WERI-Rb-1 (cell line): ENCODE measurements around the gene MSH3.
"Not testable (repeated sequence)": the region's sequence is repeated elsewhere in the genome, so short reads cannot be mapped to it uniquely, and the experiment has no call there.

Experiments used
- DNase-seq: peaks from one replicate; pipeline ENCODE4 v3.0.0-alpha.2; 2020
- H3K27ac ChIP-seq: fragments of 250-450 bp; sonication (Bioruptor Pico); 2 replicates; pipeline ENCODE4 v1.5.1; 2020; ENCODE audit warnings: mild to moderate bottlenecking, moderate library complexity
- H3K27me3 ChIP-seq: fragments of 250-450 bp; sonication (Bioruptor Pico); 2 replicates; pipeline ENCODE4 v1.5.1; 2021; ENCODE audit warnings: mild to moderate bottlenecking, low read depth, moderate library complexity; ENCODE audit not compliant: insufficient read depth, severe bottlenecking
- H3K36me3 ChIP-seq: fragments of 250-450 bp; sonication (Bioruptor Pico); 2 replicates; pipeline ENCODE4 v1.5.1; 2020; ENCODE audit warnings: mild to moderate bottlenecking, moderate library complexity
- H3K4me3 ChIP-seq: 2 replicates; pipeline ENCODE4 v1.5.1; 2011; ENCODE audit warnings: low read depth, mild to moderate bottlenecking, control low read depth, low read length
- H3K9me3 ChIP-seq: fragments of 250-450 bp; sonication (Bioruptor Pico); 2 replicates; pipeline ENCODE4 v1.5.1; 2021; ENCODE audit warnings: mild to moderate bottlenecking, moderate library complexity; ENCODE audit not compliant: severe bottlenecking
- TF ChIP-seq, protein P1 (sequence below): IDR thresholded peaks from 2 replicates; pipeline ENCODE4 v1.5.1; 2011; ENCODE audit warnings: low read depth, mild to moderate bottlenecking, control low read depth, inconsistent platforms, low read length

MSH3 gene

DNA sequence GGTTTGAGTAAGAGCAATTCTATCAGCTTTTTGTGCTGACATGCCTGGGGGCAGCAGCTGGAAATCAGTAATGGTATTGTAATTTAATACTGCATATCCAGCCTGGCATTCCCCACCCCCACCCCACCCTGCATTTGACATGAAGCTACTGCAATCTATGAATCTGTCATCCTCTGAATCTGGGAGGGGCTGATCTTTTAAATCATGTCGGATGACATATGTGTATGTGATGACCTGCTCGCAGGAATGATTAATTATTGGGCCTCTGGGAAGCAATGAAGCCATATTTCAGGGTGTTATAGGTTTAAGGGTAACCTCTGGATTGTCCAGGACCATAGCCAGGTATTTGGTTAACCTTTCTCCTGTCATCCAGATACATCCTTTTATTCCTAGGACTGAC lies 241.1 kb downstream of the MSH3 start:
- Histone ChIP-seq H3K27ac (no peak overlapping the region), H3K36me3 (no peaks in the 10 kb centered on the region), H3K27me3 (no peaks in the 10 kb centered on the region), H3K9me3 (no peaks in the 10 kb centered on the region), H3K4me3 (no peak overlapping the region)
- TF ChIP-seq, protein P1, sequence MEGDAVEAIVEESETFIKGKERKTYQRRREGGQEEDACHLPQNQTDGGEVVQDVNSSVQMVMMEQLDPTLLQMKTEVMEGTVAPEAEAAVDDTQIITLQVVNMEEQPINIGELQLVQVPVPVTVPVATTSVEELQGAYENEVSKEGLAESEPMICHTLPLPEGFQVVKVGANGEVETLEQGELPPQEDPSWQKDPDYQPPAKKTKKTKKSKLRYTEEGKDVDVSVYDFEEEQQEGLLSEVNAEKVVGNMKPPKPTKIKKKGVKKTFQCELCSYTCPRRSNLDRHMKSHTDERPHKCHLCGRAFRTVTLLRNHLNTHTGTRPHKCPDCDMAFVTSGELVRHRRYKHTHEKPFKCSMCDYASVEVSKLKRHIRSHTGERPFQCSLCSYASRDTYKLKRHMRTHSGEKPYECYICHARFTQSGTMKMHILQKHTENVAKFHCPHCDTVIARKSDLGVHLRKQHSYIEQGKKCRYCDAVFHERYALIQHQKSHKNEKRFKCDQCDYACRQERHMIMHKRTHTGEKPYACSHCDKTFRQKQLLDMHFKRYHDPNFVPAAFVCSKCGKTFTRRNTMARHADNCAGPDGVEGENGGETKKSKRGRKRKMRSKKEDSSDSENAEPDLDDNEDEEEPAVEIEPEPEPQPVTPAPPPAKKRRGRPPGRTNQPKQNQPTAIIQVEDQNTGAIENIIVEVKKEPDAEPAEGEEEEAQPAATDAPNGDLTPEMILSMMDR, result no peak
- no peak for DNase-seq

DNA sequence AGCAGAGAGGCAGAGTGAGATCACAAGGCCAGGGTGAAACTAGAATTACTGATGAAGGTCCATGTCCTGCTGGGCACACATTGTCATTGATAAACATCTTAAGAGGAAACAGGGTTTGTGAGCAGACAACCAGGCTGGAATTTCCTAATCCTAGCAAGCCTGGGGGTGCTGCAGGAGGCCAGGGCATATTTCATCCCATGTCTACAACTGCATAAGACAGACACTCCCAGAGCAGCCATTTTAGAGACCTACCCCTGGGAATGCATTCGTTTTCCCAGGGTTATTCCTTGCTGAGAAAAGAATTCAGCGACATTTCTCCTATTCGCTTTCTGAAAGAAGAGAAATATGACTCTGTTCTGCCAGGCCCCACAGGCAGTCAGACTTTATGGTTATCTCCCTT lies 248.2 kb downstream of the MSH3 start:
- not testable (repeated sequence) for H3K27me3 ChIP-seq, DNase-seq, H3K9me3 ChIP-seq, H3K36me3 ChIP-seq, H3K27ac ChIP-seq, H3K4me3 ChIP-seq

DNA sequence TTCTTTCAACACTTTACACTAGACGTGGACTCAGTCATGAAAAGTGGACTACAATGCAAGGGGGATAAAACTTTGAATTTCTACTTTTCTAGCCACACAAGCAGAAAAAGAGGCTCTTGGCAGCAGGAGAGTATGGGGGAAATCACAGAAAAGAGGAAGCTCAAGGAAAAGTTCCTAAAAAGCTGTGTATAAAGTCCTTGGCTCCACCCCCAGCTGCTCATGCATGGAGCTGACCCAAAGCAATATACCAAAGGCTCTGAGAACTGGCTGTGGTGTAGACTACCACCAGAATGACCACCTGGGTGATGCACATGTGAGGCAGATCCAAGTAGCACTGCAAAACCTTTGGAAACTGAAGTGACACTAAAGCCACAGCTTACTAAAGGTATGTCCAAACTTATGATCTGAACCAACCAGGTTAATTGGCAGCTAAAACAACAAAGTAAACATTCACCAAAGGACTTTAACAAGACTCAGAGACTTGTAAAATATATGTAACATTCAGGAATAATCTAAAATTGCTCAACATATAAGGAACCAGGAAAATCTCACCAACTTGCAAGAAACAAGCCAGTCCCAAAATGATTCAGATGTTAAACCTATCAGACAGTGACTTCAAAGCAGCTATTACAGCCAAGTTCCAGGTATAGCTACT lies 250.2 kb downstream of the MSH3 start:
- DNase-seq, result no peak
- Histone ChIP-seq H3K27ac (no peak overlapping the region), H3K9me3 (peaks cover 5% of the 10 kb centered on the region), H3K36me3 (no peaks in the 10 kb centered on the region), H3K27me3 (no peaks in the 10 kb centered on the region), H3K4me3 (no peak overlapping the region)
- TF ChIP-seq, protein P1, result no peak

DNA sequence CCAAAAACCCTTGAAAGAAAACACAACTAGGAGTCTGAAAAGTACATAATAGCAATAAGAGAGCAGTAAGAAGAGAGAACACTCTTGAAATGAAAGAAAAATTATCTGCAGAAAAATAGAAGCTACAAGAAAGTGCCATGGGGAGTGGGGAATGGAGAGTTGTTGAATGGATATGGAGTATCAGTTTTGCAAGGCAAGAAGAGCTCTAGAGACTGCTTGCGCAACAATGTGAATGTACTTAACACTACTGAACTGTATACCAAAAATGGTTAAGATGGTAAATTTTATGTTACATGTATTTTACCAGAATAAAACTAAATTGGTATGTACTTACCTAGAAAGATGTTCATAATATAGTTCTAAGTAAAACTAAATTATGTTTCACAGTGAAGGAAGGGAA lies 251.0 kb downstream of the MSH3 start:
- Histone ChIP-seq H3K9me3 (peaks cover 5% of the 10 kb centered on the region), H3K36me3 (no peaks in the 10 kb centered on the region), H3K27ac (no peak overlapping the region), H3K27me3 (no peaks in the 10 kb centered on the region), H3K4me3 (no peak overlapping the region)
- DNase-seq, result no peak
- TF ChIP-seq, protein P1, result no peak

DNA sequence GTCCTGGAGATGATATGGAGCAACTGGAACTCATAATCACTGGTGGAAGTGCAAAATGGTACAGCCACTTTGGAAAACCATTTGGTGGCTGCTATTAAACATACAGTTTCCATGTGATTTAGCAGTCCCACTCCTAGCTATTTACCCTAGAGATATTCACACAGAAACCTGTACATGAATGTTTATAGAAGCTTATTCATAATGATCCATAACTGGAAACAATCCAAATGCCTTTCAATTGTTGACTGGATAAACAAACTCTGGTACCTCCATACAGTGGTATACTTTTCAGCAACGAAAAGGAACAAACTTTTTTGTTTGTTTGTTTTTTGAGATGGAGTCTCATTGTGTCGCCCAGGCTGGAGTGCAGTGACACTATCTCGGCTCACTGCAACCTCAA lies 258.0 kb downstream of the MSH3 start:
- Histone ChIP-seq H3K27ac (no peak overlapping the region), H3K27me3 (no peaks in the 10 kb centered on the region), H3K4me3 (no peak overlapping the region), H3K9me3 (no peaks in the 10 kb centered on the region), H3K36me3 (no peaks in the 10 kb centered on the region)
- no peak for DNase-seq
- TF ChIP-seq, protein P1, result no peak

DNA sequence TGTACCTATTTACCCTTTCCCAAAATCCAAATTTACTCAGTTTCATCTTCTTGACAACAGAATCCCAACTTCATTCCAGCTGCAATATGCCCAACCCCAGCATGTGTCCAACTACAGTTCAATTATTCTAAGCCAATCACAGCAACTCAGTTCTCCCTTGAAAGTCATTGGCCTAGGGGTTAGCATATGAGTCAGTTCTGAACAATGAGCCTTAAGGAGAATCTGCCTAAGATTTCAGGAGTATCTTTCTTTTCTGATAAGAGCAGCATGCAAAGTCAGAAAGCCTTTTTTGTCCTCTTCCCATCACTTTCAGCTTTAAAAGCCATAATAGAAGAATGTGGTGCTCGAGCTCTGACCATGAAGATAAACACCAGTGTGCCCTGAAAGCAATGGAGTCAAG lies 261.3 kb downstream of the MSH3 start:
- DNase-seq, result no peak
- H3K27ac ChIP-seq, result no peak overlapping the region
- TF ChIP-seq, protein P1, result no peak
- H3K4me3 ChIP-seq, result no peak overlapping the region
- H3K36me3 ChIP-seq, result no peaks in the 10 kb centered on the region
- no peaks in the 10 kb centered on the region for H3K27me3 ChIP-seq
- H3K9me3 ChIP-seq, result no peaks in the 10 kb centered on the region
